H1 (cell line): ENCODE results near the gene METTL1. TPM values are rescaled to one million over a fixed set of nuclear protein-coding genes. Genes with fewer than 3 reads are reported as not detected.

Experiments
- CHD7 ChIP-seq: fragments of 300-600 bp; sonication (generic); IDR thresholded peaks from 2 replicates; pipeline ENCODE4 v1.7.1; 2012; ENCODE audit warnings: low read length, moderate library complexity, mild to moderate bottlenecking, inconsistent platforms; ENCODE audit not compliant: insufficient replicate concordance
- SAP30 ChIP-seq: fragments of 300-600 bp; sonication (generic); IDR thresholded peaks from 2 replicates; pipeline ENCODE4 v1.7.1; 2012; ENCODE audit warnings: low read length, moderate library complexity, mild to moderate bottlenecking, inconsistent platforms; ENCODE audit not compliant: insufficient read depth, insufficient replicate concordance
- polyA plus RNA-seq, 7 experiments: library from polyadenylated mRNA; depleted of rRNA in 3 of 7; stranded (reverse) in 5 of 7; unstranded in 2 of 7; fragments of >200 nt in 5 of 7; fragments of 200-250 nt in 2 of 7; gene quantifications; 1 replicate in 5 of 7; 2 replicates in 1 of 7; 4 replicates in 1 of 7; pipeline versions ENCODE4 v1.2.1 to v1.2.3, GENCODE V29; 2011 to 2013; ENCODE audit warnings: missing spikeins in 2 of 7, mixed read lengths in 2 of 7
- total RNA-seq: library from RNA; stranded (reverse); fragmentation: NEBNext Ultra II Directional; extraction: Animal tissue kit (Norgen Biotek cat#: 25700); gene quantifications from 2 replicates; pipeline ENCODE4 v1.2.1, GENCODE V29; 2021

Gene METTL1
- total and polyA plus RNA-seq, 2 of the 8 experiments (the other 6 are each of a cell fraction or from before 2014, with no cell fraction given) = 40.5 to 46.0 TPM

GRCh38 chr12:57739914-57740538 is 31.9 kb downstream of the METTL1 start (continued):
- TF ChIP-seq CHD7 = no peak
- TF ChIP-seq SAP30 = no peak
